Islet of Langerhans (tissue), 1 donor: ENCODE data around the gene SPTBN2.
A peak's percentile ranks its signal among the peaks of the same experiment; 100 is the strongest.

Experiments
- FAIRE-seq: peaks from one replicate; lab custom pipeline; 2011; peaks lifted over from hg19 to GRCh38; lab: Jason Lieb, UNC

SPTBN2 gene

DNA sequence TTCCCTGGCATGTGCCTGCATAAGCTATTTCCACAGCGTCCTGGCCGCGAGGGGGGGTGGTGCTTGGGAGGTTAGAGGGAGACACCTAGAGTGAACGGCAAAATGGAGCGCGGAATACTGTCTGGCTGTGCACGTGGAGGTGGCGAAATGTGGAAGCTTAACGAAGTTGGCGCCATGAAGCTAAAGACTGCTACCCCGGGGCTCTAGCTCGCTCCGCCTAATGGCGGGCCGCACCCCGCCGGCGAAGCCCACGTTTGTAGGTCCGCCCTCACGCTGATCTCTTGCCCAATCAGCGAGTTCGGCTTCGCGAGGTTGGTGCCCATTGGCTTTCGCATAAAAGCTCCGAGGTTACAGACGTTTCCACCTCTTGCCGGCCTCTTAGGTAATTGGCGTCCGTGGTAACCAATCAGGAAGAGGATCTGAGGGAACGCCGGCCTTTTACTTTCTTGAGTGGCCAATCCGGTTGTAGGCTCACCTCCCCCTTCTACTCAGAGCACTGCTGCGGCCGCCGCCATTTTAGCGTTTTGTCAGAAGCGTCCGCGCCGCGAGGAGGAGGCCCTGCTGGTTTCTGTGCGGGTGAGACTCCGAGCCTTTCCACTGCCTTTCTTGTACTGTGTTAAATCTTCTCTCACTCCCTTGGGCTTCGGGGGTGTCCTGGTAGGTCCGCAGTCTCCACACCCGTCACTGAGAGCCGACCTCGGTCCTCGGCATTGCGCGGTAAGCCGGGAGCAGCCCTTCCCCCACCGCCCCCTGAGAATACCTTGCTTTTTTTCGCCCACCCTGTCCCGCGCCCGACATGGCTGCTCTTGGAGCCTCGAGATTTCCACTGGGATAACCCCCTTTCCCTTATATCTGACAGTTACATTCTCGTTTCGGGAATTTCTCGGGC lies 90.6 kb downstream of the SPTBN2 start, which contains the start of gene RBM4:
RBM4 (plus strand) TSS at position 527 of the 889 bp plus-strand sequence. CDS start 1,009 bp downstream, outside the sequence.
- peak; percentile 68 for FAIRE-seq

- FAIRE-seq, result no peak
Measured at GRCh38 chr11:66637557-66638176, 91.3 kb downstream of the SPTBN2 start.

- no peak for FAIRE-seq
Measured at GRCh38 chr11:66636411-66636810, 92.6 kb downstream of the SPTBN2 start.
